Nephron progenitor cell (in vitro differentiated cells): ENCODE measurements around the gene YWHAB.

Experiments used
- DNase-seq: peaks from one replicate; pipeline ENCODE4 v3.0.0; 2021
- H3K27ac Mint-ChIP-seq: 2 replicates; pipeline ENCODE4 v1.8.0; 2021; ENCODE audit warnings: mild to moderate bottlenecking, moderate library complexity, mixed read lengths
- H3K27me3 Mint-ChIP-seq: 2 replicates; pipeline ENCODE4 v1.8.0; 2021; ENCODE audit warnings: mild to moderate bottlenecking, low read depth, mixed read lengths; ENCODE audit not compliant: poor library complexity
- H3K36me3 Mint-ChIP-seq: 2 replicates; pipeline ENCODE4 v1.8.0; 2021; ENCODE audit warnings: low read depth, mixed read lengths
- H3K4me1 Mint-ChIP-seq: 2 replicates; pipeline ENCODE4 v1.8.0; 2021; ENCODE audit warnings: mixed read lengths
- H3K4me3 Mint-ChIP-seq: 2 replicates; pipeline ENCODE4 v1.8.0; 2021; ENCODE audit warnings: mild to moderate bottlenecking, moderate library complexity, mixed read lengths
- H3K9me3 Mint-ChIP-seq: 2 replicates; pipeline ENCODE4 v1.8.0; 2021; ENCODE audit warnings: mild to moderate bottlenecking, moderate library complexity, mixed read lengths
- CTCF ChIP-seq: fragments of 200-600 bp; sonication (generic); IDR thresholded peaks from 2 replicates; pipeline ENCODE4 v1.5.0; 2021; ENCODE audit warnings: antibody characterized with exemption

YWHAB gene

DNA sequence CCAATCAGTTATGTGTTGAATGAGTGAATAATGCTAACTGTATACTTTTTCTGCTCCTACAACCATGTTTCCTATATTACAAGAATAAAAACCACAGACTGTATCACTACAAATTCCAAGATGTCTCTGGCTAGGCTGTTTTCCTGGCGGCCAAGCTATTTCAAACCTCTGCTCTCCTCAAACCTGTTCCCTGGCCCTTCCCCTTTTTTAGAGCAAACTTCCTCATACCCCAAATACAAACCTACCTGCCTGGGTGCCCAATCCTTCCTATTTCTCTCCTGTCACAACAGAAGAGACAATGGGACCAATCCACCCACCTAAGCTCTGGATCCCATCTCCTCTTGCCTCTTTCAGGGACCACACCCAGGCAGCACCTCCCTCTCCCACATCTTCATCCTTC lies 67.2 kb downstream of the YWHAB start:
- Mint-ChIP-seq H3K27me3 (no peaks in the 10 kb centered on the region), H3K4me1 (peaks cover 22% of the 10 kb centered on the region), H3K36me3 (peaks cover 82% of the 10 kb centered on the region), H3K27ac (peak overlapping the region; percentile 79), H3K4me3 (no peak overlapping the region), H3K9me3 (no peaks in the 10 kb centered on the region)
- TF ChIP-seq CTCF, result no peak
- DNase-seq, result no peak

GRCh38 chr20:44954211-44954610 lies 68.7 kb downstream of the YWHAB start:
- Mint-ChIP-seq H3K4me3 (no peak overlapping the region), H3K36me3 (peaks cover 77% of the 10 kb centered on the region), H3K27ac (no peak overlapping the region), H3K4me1 (peaks cover 37% of the 10 kb centered on the region), H3K27me3 (no peaks in the 10 kb centered on the region), H3K9me3 (no peaks in the 10 kb centered on the region)
- TF ChIP-seq CTCF, result no peak
- DNase-seq, result no peak

- TF ChIP-seq CTCF, result no peak
- H3K27ac Mint-ChIP-seq, result peak overlapping the region; percentile 26
- H3K27me3 Mint-ChIP-seq, result no peaks in the 10 kb centered on the region
- H3K9me3 Mint-ChIP-seq, result no peaks in the 10 kb centered on the region
- peaks cover 43% of the 10 kb centered on the region for H3K4me1 Mint-ChIP-seq
- H3K4me3 Mint-ChIP-seq, result no peak overlapping the region
- peaks cover 70% of the 10 kb centered on the region for H3K36me3 Mint-ChIP-seq
- no peak for DNase-seq
These were observed 69.8 kb downstream of the YWHAB start for GRCh38 chr20:44955270-44955669.

GRCh38 chr20:44956410-44956809 lies 70.9 kb downstream of the YWHAB start:
- H3K27me3 Mint-ChIP-seq, result no peaks in the 10 kb centered on the region
- no peak for TF ChIP-seq CTCF
- H3K4me3 Mint-ChIP-seq, result no peak overlapping the region
- DNase-seq, result no peak
- H3K27ac Mint-ChIP-seq, result no peak overlapping the region
- H3K4me1 Mint-ChIP-seq, result peaks cover 54% of the 10 kb centered on the region
- no peaks in the 10 kb centered on the region for H3K9me3 Mint-ChIP-seq
- peaks cover 61% of the 10 kb centered on the region for H3K36me3 Mint-ChIP-seq
